ENCODE results near the gene SLC4A11.

SLC4A11 gene

GRCh38 chr20:3239026-3239866, at the start of gene SLC4A11:
Gene SLC4A11 (minus strand): TSS chr20:3239190. CDS start chr20:3239137, 53 bp downstream.
- DNase-seq: peak; percentile 56

GRCh38 chr20:3283222-3283820, 44.3 kb upstream of the SLC4A11 start:
- DNase-seq: no peak

GRCh38 chr20:3282271-3283221, 43.6 kb upstream of the SLC4A11 start:
- no peak for DNase-seq

GRCh38 chr20:3281437-3281836, 42.4 kb upstream of the SLC4A11 start:
- DNase-seq: no peak

GRCh38 chr20:3279761-3280160, 40.8 kb upstream of the SLC4A11 start:
- DNase-seq: no peak

GRCh38 chr20:3277686-3278465, 38.9 kb upstream of the SLC4A11 start:
- DNase-seq: no peak

- DNase-seq: no peak
Observed at GRCh38 chr20:3276680-3277015, 37.7 kb upstream of the SLC4A11 start.

GRCh38 chr20:3275966-3276679, 37.1 kb upstream of the SLC4A11 start:
- DNase-seq: no peak

- DNase-seq: no peak
Observed at GRCh38 chr20:3275064-3275935, 36.3 kb upstream of the SLC4A11 start.

- no peak for DNase-seq
Observed at GRCh38 chr20:3273371-3273770, 34.4 kb upstream of the SLC4A11 start.

- no peak for DNase-seq
Observed at GRCh38 chr20:3270051-3270450, 31.1 kb upstream of the SLC4A11 start.

- DNase-seq: no peak
Observed at GRCh38 chr20:3262566-3262965, 23.6 kb upstream of the SLC4A11 start.

GRCh38 chr20:3258429-3258828, 19.4 kb upstream of the SLC4A11 start:
- no peak for DNase-seq

- DNase-seq: no peak
Observed at GRCh38 chr20:3255728-3256127, 16.7 kb upstream of the SLC4A11 start.

- DNase-seq: no peak
Observed at GRCh38 chr20:3251806-3252205, 12.8 kb upstream of the SLC4A11 start.

GRCh38 chr20:3250091-3250504, 11.1 kb upstream of the SLC4A11 start:
- DNase-seq: no peak

- no peak for DNase-seq
Observed at GRCh38 chr20:3248993-3249347, 10.0 kb upstream of the SLC4A11 start.

GRCh38 chr20:3248167-3248992, 9.4 kb upstream of the SLC4A11 start:
- no peak for DNase-seq

- DNase-seq: no peak
Observed at GRCh38 chr20:3247638-3248037, 8.6 kb upstream of the SLC4A11 start.

GRCh38 chr20:3246682-3247081, 7.7 kb upstream of the SLC4A11 start:
- no peak for DNase-seq
